ENCODE data around the gene TM9SF1.

Gene TM9SF1

DNA sequence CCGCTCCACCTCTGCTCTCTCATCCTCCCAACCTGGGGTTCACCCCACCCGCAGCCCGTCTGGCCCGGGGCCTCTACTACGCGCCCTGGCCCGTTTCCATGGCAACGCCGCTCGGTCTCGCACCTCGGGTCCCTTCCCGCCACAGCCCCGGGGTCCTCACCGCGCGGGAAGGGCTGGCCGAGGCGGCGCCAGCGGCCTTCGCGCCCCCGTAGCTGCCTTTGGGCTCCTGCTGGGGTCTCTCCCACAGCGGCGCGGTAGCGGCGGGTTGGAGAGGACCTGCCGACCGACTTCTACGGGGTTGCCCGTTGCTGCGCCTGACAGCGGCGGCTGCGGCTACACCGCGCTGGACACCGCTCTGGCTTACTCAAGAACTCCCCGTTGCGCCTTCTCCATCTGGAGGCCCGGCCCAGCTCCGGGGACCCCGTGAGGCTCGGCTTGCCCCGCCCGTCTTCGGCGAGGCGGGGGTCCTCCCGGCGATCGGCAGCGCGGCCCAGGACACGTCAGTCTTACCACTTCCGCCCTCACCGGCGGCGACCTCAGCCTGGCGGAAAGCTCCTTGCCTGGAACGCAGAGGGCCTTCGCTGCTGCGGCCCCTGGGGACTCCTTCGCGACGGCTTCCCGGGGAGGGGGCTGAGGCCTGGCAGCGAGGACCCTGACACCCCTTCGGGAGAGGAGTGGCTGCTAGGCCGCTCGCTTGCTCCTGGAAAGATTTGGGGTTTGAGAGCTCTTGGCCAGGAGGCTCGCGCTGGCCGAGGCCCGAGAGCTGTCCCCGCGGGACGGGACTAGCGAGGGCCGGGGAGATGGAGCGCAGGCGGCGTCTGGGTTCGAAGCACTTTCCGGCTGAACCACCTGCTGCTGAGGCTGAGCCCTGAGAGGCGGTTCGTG is at the start of gene TM9SF1:
TSS of gene TM9SF1 (minus strand) at position 256 of the 885 bp plus-strand sequence. CDS start 422 bp downstream, outside the sequence.
- peak; percentile 68 for DNase-seq (ENCODE audit: low spot score)

DNA sequence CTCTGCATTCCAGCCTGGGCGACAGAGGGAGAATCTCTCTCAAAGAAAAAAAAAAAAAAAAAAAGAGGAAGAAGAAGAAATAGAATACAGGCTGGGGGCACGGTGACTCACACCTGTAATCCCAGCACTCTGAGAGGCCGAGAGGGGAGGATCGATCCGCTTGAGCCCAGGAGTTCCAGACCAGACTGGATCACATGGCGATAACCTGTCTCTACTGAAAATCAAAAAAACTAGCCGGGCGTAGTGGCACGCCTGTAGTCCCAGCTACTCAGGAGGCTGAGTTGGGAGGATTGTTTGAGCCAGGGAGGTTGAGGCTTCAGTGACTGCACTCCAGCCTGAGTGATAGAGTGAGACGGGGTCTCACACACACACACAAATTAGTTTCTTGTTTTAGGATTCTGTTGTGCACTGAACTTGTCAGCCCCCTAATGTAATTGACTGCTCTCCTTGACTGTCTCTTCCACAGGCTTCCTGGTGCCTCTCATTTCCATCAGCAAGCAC is 48.1 kb upstream of the TM9SF1 start:
- peak; percentile 23 for DNase-seq (ENCODE audit: low spot score)

DNA sequence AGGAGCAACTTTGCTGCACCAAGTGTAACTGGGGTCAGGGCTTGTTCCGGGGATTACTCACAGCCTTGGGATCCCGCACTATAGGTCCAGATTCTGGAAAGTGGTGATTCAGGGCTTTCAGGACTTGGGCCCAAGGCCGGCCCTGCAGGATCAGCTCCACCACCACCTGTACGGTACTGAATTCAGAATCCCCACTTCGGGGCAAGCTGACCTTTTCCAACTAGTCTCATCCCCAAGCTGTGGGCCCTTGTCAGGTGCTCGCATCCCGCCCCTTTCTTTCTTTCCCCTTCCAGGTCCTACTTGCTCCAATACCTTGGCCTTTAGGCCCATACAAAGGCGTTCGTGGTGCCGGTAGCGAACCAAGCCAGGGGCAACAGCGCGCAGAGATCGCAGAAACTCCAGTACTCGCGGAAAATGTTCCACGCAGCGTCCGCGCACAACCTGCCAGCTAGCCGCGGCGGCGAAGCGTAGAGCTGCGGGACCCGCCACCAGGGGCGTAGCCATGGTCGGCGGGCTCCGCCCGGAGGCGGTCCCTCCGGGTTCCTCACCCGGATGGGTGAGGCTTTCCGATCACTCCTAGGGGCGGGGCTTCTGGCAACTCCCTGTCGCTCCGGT is 46.7 kb upstream of the TM9SF1 start:
- no peak for DNase-seq (ENCODE audit: low spot score)

- DNase-seq (ENCODE audit: low spot score): no peak
These were observed 45.1 kb upstream of the TM9SF1 start for GRCh38 chr14:24240110-24240918.

DNA sequence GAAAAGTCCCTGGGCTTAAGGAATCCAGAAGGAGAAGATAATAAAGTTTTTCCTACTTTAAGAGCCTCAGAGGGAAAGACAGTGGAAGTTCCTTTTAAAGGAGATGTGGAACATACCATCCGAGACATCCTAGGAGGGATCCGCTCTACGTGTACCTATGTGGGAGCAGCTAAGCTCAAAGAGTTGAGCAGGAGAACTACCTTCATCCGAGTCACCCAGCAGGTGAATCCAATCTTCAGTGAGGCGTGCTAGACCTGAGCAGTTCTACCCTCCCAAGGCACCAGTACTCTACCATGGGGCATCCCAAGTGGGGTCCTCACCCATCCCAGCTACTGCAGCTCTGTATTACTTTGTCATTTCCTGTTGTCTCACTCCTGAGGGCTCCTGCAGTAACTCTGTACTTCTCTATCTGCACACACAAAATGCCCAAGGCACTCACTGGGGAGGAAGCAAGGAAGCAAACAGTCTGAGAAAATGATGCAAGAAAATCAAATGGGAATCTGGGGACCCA is 43.3 kb upstream of the TM9SF1 start:
- DNase-seq (ENCODE audit: low spot score): no peak

GRCh38 chr14:24238123-24238522 is 42.9 kb upstream of the TM9SF1 start:
- no peak for DNase-seq (ENCODE audit: low spot score)

DNA sequence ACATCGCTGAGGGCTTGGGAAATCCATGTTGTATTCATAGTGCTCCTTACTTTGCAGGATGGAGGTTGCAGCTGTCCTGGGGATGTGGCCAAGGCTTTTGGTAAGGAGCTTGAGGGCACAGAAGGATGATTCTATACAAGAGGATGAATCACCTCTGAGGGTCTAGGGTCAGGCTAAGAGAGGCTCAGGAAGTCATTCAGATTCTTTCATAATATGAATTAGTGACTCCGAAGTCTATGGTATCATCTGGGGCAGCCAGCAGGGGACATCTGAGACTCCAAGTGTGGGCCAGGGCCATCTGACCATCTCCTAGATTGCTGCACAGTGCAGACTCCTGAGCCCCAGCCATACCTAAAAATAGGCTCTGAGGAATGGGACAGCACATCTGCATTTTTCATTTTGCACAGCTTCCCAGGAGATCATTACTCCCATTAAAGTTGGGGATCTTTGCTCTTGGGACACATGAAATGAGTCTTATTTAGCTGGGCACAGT is 42.3 kb upstream of the TM9SF1 start:
- no peak for DNase-seq (ENCODE audit: low spot score)

- no peak for DNase-seq (ENCODE audit: low spot score)
These were observed 41.6 kb upstream of the TM9SF1 start for GRCh38 chr14:24236689-24237462.

- no peak for DNase-seq (ENCODE audit: low spot score)
These were observed 40.8 kb upstream of the TM9SF1 start for GRCh38 chr14:24235804-24236688.

- DNase-seq (ENCODE audit: low spot score): no peak
These were observed 39.1 kb upstream of the TM9SF1 start for GRCh38 chr14:24234095-24235005.

- no peak for DNase-seq (ENCODE audit: low spot score)
These were observed 38.3 kb upstream of the TM9SF1 start for GRCh38 chr14:24233538-24233866.

- DNase-seq (ENCODE audit: low spot score): no peak
These were observed 37.6 kb upstream of the TM9SF1 start, which contains the start of gene GMPR2 for GRCh38 chr14:24232645-24233537. Gene GMPR2, plus strand, starts transcription at chr14:24232929. Its CDS starts 325 bp downstream, at chr14:24233254.

DNA sequence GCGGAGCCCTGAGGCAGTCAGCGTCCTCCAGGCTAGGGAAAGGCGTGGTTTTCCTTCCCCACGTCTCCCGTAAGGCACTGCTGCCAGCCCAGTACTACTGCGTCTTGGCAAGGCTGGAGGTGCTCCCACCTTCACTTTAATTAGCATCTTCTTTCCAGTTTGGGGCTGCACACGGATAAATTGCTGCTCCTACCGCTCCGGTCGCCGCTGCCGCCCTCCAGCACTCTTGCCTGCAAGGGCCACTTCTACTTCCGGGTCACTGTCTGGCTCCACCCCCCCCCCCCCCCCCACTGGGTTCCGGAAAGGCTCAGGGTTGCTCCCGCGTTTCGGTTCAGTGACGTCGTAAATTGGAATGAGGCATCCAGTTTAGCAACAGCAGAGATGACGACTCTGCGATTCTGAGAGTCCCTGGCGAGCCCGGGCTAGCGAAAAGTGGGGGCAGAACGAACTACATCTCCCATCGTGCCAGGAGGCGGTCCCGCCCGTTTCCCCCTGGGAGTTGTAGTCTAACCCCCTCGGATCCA is 36.9 kb upstream of the TM9SF1 start, which contains the start of gene NEDD8:
TSS of gene NEDD8 (minus strand) at position 247 of the 524 bp plus-strand sequence. CDS start at position 147, 100 bp downstream.
- peak; percentile 95 for DNase-seq (ENCODE audit: low spot score)

DNA sequence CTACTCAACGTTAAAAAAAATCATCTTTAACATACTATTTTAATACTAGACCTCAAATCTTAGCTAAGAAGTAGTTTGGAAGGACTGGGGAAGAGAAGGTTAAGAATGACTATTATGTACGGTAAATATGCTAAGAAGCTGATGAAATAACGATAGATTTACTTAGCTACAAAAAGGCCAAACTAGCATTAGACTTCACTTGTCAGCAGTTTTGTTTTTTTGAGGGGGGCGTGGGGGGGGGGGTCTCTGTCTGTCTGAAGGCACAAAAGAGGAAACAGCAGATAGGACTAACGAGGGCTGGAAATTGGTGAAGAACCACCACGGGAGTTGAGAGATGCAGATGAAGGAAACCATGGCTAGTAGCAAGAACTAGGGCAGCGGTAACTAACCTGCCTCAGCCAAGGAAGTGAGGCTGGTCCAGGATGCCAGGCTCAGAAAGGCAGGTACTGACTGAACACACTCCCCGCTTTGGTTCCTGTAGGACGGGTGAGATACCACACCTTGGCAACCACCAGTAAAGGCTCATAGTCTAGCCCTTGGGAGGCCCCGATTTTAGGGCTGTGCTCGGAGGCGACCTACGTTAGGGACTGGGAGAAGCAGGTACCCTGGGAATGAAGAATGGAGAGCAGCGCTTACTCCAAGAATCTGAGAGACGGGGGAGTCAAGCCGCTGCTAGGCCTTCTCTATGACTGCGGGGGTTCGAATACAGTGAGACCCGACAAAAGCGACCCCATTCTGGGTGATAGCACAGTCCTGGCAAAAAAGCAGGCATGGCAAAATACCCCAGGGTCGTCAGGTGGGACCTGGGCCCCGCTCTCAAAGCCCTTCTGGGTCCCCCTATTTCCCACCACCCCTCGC is 36.3 kb upstream of the TM9SF1 start:
- DNase-seq (ENCODE audit: low spot score): no peak

GRCh38 chr14:24228902-24229301 is 33.7 kb upstream of the TM9SF1 start:
- DNase-seq (ENCODE audit: low spot score): no peak

- no peak for DNase-seq (ENCODE audit: low spot score)
These were observed 31.2 kb upstream of the TM9SF1 start for GRCh38 chr14:24226473-24226872.
